ENCODE data around the gene NXPE3. TPM values are rescaled to one million over a fixed set of nuclear protein-coding genes. Genes with fewer than 3 reads are reported as not detected.

NXPE3 gene
- total RNA-seq, 1 experiment from 2014 or later = 15.9 TPM

GRCh38 chr3:101849714-101850245 lies 70.8 kb downstream of the NXPE3 start:
- peaks cover 15% of the 10 kb centered on the region; the same call in 1 of the 2 replicates for H3K79me2 ChIP-seq (ENCODE audit: insufficient read depth, low read length)

More at GRCh38 chr3:101849714-101850245, 70.8 kb downstream of the NXPE3 start:
- Histone ChIP-seq H3K79me1 (ENCODE audit: insufficient read depth, low read depth, low read length, poor library complexity, severe bottlenecking) (no peaks in the 10 kb centered on the region), H2AFZ (ENCODE audit: low read length) (no peak overlapping the region), H3K4me1 (ENCODE audit: insufficient read depth, low read length) (peaks cover 2% of the 10 kb centered on the region; the same call in 1 of the 2 replicates), H2BK5ac (ENCODE audit: insufficient read length, low read length) (no peak overlapping the region), H2BK15ac (ENCODE audit: low read depth, low read length) (no peak overlapping the region), H4K20me1 (ENCODE audit: control insufficient read depth, insufficient read depth, insufficient read length) (no peaks in the 10 kb centered on the region), H3K27ac (ENCODE audit: insufficient read length, low read depth, low read length) (no peak overlapping the region), H3K23ac (ENCODE audit: insufficient read length, low read depth, low read length) (no peak overlapping the region), H3K23me2 (ENCODE audit: insufficient read length, low read depth, low read length, poor library complexity, severe bottlenecking) (no peaks in the 10 kb centered on the region), H3K56ac (ENCODE audit: insufficient read length, low read depth, low read length) (no peak overlapping the region), H3K9ac (ENCODE audit: extremely low read depth, insufficient read length, low read length) (peak overlapping the region; percentile 73), H3K9me3 (ENCODE audit: control insufficient read depth, low read depth, low read length) (no peaks in the 10 kb centered on the region), H3K4ac (ENCODE audit: low read depth, low read length) (no peak overlapping the region), H3K4me2 (ENCODE audit: insufficient read depth, insufficient read length, low read length) (peak overlapping the region; percentile 76), H4K8ac (replicated peaks; ENCODE audit: insufficient read length, low read depth, low read length) (no peak overlapping the region), H2AK5ac (ENCODE audit: insufficient read length, low read length) (no peak overlapping the region), H3K18ac (ENCODE audit: insufficient read length, low read depth, low read length) (peak overlapping the region; percentile 79), H3T11ph (ENCODE audit: low read length) (no peak overlapping the region), H4K5ac (ENCODE audit: insufficient read length, low read depth, low read length) (no peak overlapping the region), H2BK12ac (ENCODE audit: insufficient read length, low read depth, low read length) (no peak overlapping the region), H2BK20ac (ENCODE audit: low read depth, low read length, poor library complexity, severe bottlenecking) (no peak overlapping the region), H3K27me3 (ENCODE audit: insufficient read depth, low read length) (no peaks in the 10 kb centered on the region), H4K91ac (ENCODE audit: insufficient read length, low read depth, low read length) (no peak overlapping the region), H3K14ac (ENCODE audit: insufficient read depth, low read length) (peak overlapping the region; percentile 97), H2BK120ac (ENCODE audit: low read depth, low read length, poor library complexity, severe bottlenecking) (no peak overlapping the region)
- no peaks in the 10 kb centered on the region for H3K27me3 Mint-ChIP-seq (ENCODE audit: low read depth)
- peak; percentile 45 for DNase-seq
- whole genome bisulfite sequencing (ENCODE audit: extremely low coverage, insufficient read length, low lambda C conversion rate) = no CpG with 5 or more reads among the region's 67 CpGs
- H3K4me3 Mint-ChIP-seq = peak overlapping the region; percentile 80 to 98
- peak; percentile 31; the same call in 2 of the 3 replicates for TF ChIP-seq CTCF (conservative IDR thresholded peaks at IDR 0.05)
- H3K36me3 Mint-ChIP-seq (ENCODE audit: insufficient read depth in 1 of 3, low read depth in 3 of 3) = peaks cover 31 to 45% (median 31%) of the 10 kb centered on the region in 3 experiments
- H3K4me1 Mint-ChIP-seq = peaks cover 33 to 35% of the 10 kb centered on the region in 2 experiments
- H3K9me3 Mint-ChIP-seq = no peaks in the 10 kb centered on the region
- H3K27ac Mint-ChIP-seq = peak overlapping the region; percentile 52 to 83 (median 68); a peak in 6 of 7 replicates
